HG03280 (cell line): ENCODE data around the gene ALOX5.
A peak's percentile ranks its signal among the peaks of the same experiment; 100 is the strongest.
"Not testable (repeated sequence)": the region's sequence is repeated elsewhere in the genome, so short reads cannot be mapped to it uniquely, and the experiment has no call there.

Experiments
- ATAC-seq: cut with Tn5 transposase; IDR thresholded peaks from one replicate; pipeline ENCODE4 v1.9.1; 2021; ENCODE audit warnings: mild to moderate bottlenecking, moderate library complexity; ENCODE audit not compliant: unreplicated experiment

Gene ALOX5

GRCh38 chr10:45403151-45403550, 29.1 kb downstream of the ALOX5 start:
- no peak for ATAC-seq

DNA sequence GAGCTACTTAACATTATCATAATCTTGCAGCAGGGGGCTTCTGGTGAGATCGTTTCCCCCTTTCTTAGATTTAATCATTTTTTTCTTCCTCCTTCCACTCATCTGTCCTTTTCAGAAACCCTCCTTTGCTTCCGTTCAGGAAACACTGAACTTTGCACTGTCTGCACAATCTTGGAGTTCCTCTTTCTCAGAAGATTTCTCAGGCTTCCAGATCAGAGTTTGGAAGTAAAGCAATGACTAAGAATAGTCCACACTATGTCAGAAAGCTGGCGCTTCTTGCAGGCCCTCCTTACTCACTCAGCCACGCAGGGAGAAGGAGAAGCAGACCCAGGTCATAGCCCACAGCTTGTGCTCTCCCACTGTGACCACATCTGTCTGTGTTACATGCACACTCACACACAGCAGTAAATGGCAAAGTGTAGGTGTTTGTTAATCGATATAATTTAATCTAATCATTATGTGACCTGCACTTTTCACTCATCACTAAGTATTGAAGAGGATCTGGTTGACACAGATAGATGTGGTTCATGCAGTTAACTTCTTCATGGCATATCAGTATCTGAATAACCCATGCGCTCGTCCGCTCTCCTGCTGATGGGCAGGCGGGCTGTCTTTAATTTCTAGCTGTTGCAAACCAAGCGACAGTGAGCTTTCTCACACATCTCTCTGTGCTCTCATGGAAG, 30.2 kb downstream of the ALOX5 start:
- ATAC-seq, result no peak

GRCh38 chr10:45404770-45405120, 30.7 kb downstream of the ALOX5 start:
- ATAC-seq, result no peak

- ATAC-seq, result no peak
Observed at GRCh38 chr10:45407542-45407941, 33.5 kb downstream of the ALOX5 start.

DNA sequence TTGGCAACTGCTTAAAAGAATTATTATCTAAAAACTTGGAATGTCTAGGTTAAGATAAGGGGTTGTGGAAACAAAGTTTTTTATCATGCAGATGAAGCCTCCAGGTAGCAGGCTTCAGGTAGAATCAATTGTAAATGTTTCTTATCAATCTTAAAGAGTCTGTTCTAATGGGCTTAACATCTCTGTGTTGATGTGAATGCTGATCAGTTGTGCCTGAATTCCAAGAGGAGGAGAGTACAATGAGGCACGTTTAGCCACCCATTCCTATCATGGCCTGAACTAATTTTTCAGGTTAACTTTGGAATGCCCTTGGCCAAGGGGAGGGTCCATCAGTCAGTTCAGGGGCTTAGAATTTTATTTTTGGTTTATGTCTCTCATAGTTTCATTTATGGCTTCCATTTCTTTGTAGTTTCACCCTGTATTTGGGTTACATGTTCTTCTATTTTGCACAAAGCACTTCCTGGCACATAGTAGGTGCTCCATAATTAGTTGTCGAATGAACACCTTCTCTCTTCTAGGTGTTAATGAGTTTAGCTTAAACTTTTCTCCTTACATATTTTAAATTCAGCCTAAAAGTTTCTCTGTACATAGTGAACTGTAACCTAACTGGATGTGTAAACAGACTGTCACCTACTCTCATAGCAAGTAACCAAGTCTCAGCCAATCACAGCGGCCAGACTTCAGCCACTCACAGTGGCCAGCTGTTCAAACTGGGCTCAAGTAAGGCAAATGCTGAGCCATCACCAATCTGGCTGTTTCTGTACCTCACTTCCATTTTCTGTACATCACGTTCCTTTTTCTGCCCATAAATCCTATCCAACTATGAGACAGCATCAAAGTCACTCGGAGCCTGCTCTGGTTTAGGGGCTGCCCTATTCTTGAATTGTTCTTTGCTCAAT, 34.7 kb downstream of the ALOX5 start:
- no peak for ATAC-seq

DNA sequence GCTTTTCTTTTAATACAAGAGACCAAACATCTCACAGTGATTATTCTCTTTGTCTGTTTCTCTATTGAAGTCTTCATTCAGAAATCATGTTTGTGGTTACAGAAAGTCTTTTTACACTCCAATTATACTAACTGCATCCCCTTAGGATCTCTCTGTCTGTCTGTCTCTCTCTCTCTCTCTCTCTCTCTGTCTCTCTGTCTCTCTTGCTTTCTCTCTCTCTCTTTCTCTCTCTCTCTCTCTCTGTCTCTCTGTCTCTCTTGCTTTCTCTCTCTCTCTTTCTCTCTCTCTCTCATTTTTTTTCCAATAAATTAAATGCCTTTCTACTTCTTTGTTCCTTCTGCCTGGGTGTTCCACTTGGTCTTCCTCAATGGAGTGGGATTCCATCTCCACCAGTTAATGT, 35.3 kb downstream of the ALOX5 start:
- not testable (repeated sequence) for ATAC-seq

DNA sequence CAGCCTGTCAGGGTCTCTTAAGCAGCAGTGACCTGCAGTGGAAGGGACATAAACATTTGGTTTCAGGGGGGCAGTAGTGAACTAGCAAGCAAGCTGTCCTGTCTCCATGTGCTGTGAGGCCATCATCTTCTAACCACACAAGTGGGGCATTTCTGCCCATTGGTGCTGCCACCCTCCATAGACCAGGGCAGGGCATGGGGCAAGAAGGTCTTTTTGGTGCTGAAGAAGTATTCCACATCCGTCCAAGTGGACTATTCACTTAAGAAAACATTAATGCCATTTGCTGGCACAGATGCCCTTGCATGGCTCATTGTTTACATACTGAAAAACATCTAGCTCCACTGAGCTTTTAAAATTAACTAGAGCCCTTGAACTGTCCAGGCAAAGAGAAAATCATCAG, 35.8 kb downstream of the ALOX5 start:
- ATAC-seq, result no peak

- no peak for ATAC-seq
Observed at GRCh38 chr10:45410489-45410806, 36.4 kb downstream of the ALOX5 start.

DNA sequence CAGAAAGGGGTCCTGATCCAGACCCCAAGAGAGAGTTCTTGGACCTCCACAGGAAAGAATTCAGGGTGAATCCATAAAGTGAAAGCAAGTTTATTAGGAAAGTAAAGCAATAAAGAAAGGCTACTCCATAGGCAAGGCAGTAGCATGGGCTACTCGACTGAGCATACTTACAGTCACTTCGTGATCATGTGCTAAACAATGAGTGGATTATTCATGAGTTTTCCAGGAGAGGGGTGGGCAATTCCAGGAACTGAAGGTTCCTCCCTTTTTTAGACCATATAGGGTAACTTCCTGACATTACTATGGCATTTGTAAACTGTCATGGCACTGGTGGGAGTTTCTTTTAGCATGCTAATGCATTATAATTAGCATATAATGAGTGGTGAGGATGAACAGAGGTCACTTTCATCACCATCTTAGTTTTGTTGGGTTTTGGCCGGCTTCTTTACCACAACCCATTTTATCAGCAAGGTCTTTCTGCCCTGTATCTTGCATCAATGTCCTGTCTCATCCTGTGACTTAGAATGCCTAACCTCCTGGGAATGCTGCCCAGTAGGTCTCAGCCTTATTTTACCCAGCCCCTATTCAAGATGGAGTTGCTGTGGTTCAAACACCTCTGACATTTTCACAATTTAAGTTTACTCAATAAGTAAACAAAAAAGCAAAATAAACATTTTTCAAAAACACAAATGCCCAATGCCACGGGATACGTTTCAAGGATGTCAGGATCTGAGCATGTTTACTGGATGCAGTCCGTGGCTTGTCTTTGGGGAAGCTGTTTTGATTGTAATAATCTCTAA, 37.0 kb downstream of the ALOX5 start:
- ATAC-seq, result no peak

DNA sequence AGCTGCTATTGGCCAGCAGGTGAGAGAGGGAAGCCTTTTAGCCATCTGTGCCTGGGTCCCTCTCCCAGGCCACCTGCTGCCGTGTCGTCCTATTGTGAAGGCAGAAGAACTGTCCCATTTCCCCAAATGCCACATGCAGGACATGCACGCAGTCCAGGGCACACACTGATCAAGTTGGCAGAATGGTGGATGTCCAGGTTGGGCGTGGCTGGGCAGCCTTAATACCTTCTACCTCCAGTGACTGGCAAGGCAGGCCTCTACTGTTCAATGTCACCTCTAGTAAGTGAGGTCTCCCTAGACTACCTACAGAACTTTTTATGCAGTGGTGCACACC, 37.6 kb downstream of the ALOX5 start:
- ATAC-seq, result no peak

DNA sequence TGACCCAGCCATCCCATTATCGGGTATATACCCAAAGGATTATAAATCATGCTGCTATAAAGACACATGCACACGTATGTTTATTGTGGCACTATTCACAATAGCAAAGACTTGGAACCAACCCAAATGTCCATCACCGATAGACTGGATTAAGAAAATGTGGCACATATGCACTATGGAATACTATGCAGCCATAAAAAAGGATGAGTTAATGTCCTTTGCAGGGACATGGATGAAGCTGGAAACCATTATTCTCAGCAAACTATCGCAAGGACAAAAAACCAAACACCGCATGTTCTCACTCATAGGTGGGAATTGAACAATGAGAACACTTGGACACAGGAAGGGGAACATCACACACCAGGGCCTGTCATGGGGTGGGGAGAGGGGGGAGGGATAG, 41.0 kb downstream of the ALOX5 start:
- ATAC-seq, result not testable (repeated sequence)

DNA sequence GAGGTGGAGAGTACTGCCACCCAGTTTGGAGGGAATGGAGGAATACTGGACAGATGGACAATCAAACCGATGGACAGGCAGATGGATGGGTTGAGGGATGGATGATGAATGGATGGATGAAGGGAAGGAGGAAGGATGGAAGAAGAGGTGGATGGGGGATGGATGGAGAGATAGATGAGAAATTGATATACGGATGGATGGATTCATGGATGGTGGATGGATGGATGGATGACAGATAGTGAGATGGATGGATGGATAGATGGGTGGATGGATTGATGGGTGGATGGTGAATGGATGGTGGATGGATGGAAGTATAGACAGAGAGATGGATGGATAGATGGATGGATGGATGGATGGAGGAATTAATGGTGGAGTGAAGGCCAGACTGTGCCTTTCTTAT, 42.6 kb downstream of the ALOX5 start:
- ATAC-seq, result no peak

GRCh38 chr10:45417746-45418145, 43.7 kb downstream of the ALOX5 start:
- no peak for ATAC-seq

- ATAC-seq, result no peak
Observed at GRCh38 chr10:45418417-45418848, 44.4 kb downstream of the ALOX5 start.

GRCh38 chr10:45418849-45419675, 45.0 kb downstream of the ALOX5 start:
- peak; percentile 55 for ATAC-seq

GRCh38 chr10:45419676-45420025, 45.6 kb downstream of the ALOX5 start:
- ATAC-seq, result no peak

DNA sequence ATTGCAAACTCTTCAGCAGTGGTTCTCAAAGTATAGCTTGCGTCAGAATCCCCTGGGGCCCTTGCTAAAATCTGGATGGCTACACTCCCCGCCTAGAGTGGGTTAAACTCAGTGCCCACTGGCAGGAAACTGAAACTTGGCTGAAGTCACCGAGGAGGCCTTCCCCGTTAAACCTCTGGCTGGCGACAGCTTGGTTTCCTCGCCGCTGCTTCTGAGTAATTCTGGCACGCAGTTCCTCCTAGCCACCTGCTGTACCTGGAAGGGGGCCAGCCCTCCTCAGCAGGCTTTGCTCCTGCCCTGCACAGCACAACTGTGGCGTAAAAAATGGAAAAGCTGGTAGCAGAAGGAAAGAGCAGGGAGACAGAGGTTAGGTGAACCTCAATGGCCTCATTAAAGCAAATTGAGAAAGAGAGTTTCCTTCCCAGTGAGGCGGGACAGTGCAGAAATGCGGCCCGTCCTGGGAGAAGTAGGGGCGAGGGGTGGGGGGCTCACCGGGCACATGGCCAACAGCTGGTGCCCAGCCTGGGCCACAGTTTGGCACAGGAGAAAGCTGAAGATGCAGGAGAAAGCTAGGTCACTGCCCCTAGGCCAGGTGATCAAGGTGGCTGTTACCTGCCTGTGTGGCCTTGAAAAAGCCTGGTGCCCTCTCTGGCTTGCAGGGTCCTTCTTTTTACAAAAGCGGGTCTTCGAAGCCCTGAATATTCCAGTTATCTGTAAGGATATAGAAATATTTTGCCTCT, 46.6 kb downstream of the ALOX5 start:
- peak; percentile 44 for ATAC-seq

DNA sequence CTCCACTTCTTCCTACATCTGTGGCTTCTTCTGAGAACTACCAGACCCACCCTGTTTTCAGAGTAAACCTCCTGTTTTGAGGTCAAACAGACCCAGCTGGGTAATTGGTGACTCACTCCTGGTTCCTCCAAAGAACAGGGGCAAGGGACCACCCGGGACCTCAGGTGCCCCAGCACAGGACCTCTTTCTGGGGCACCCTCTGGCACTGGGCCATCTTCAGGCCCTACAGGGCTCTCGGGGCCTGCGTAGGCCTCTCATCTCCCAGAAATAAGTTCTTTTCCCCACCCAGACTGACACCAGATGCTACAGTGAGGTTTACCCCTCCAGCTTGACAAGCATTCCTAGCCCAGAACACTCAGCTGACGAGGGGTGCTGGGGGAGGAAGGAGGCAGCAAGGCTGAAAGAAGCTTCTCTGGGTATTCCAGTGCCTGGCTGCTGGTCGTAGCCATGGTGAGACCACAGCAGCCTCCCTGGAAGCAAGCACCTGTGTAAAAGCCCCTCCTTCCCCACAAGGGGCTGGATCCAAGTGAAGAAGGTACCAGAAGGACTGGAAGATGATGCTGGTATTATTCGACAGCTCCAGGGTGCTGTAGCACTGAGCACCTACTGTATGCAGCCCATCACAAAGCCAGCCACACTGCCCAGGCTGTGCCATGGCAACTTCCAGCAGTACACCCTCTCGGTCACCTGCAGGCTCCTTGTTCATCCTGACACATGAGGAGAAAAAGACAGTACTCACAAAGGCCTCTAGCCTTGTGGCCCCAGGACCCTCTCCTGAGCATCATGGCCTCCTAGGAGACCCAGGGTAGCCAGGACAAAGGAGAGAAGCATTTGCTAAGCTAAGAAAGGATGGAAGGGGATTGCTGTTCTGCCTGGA, 47.4 kb downstream of the ALOX5 start:
- no peak for ATAC-seq

GRCh38 chr10:45422207-45422865, 48.3 kb downstream of the ALOX5 start:
- no peak for ATAC-seq
